Measurements from ENCODE around the gene SOX15. TPM values are rescaled to one million over a fixed set of nuclear protein-coding genes. Genes with fewer than 3 reads are reported as not detected.
A peak's percentile ranks its signal among the peaks of the same experiment; 100 is the strongest.

Gene SOX15
- total RNA-seq, 1 experiment from 2014 or later, result 6.8 TPM

DNA sequence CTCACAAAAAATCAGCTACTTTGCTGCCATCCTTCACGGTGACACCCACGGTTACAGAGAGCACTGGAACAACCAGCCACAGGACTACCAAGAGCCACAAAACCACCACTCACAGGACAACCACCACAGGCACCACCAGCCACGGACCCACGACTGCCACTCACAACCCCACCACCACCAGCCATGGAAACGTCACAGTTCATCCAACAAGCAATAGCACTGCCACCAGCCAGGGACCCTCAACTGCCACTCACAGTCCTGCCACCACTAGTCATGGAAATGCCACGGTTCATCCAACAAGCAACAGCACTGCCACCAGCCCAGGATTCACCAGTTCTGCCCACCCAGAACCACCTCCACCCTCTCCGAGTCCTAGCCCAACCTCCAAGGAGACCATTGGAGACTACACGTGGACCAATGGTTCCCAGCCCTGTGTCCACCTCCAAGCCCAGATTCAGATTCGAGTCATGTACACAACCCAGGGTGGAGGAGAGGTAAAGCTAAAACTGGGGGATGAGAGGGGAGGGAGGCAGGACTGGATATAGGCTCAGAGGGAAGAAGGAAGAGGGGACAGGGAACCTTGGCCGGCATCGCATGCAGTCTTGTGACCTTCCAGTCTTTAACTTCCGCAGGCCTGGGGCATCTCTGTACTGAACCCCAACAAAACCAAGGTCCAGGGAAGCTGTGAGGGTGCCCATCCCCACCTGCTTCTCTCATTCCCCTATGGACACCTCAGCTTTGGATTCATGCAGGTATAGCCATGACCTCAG is 9.9 kb downstream of the SOX15 start:
- DNase-seq (ENCODE audit: low spot score), result no peak

DNA sequence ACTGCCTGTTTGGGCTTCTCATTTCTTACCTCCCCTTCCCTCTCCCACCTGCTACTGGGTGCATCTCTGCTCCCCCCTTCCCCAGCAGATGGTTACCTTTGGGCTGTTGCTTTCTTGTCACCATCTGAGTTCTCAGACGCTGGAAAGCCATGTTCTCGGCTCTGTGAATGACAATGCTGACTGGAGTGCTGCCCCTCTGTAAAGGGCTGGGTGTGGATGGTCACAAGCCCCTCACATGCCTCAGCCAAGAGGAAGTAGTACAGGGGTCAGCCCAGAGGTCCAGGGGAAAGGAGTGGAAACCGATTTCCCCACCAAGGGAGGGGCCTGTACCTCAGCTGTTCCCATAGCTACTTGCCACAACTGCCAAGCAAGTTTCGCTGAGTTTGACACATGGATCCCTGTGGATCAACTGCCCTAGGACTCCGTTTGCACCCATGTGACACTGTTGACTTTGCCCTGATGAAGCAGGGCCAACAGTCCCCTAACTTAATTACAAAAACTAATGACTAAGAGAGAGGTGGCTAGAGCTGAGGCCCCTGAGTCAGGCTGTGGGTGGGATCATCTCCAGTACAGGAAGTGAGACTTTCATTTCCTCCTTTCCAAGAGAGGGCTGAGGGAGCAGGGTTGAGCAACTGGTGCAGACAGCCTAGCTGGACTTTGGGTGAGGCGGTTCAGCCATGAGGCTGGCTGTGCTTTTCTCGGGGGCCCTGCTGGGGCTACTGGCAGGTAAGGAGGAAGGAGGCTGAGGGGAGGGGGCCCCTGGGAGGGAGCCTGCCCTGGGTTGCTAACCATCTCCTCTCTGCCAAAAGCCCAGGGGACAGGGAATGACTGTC is 10.7 kb downstream of the SOX15 start, which contains the start of gene CD68:
CD68 (plus strand) TSS at position 638 of the 833 bp plus-strand sequence; CDS start at position 678, 40 bp downstream.
- peak; percentile 72 for DNase-seq (ENCODE audit: low spot score)
- in situ Hi-C loops (cut with HindIII; ENCODE audit: low sequenced_read_pairs), result no loop called here

More for the DNA sequence above, 9.9 kb downstream of the SOX15 start:
- in situ Hi-C loops (cut with HindIII; ENCODE audit: low sequenced_read_pairs), result no loop called here

DNA sequence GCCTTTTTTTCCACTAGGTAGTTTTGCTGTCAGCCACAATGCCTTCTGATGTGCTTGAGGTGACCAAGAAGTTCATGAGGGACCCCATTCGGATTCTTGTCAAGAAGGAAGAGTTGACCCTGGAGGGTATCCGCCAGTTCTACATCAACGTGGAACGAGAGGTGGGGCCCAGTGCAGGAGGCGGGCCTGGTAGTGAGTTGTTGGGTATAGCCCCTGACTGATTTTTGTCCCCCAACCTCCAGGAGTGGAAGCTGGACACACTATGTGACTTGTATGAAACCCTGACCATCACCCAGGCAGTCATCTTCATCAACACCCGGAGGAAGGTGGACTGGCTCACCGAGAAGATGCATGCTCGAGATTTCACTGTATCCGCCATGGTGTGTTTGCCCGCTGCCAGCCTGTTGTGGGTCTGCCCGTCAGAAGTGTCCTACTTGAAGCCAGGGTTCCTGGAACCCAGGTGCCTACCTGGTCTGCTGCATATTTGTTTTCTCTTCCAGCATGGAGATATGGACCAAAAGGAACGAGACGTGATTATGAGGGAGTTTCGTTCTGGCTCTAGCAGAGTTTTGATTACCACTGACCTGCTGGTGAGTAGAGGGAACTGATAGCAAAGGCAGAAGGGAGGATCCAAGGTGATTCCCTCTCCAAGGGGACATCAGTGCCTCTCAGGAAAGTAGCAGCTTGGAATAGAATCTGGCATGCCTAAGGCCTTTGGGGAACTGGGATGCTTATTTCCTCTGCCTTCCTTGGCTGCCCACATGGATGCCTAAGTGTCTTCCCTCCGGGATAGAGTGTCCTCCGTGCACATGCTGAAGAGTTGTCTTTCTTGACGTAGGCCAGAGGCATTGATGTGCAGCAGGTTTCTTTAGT is 12.3 kb downstream of the SOX15 start:
- DNase-seq (ENCODE audit: low spot score), result no peak
- in situ Hi-C loops (cut with HindIII; ENCODE audit: low sequenced_read_pairs), result no loop called here

DNA sequence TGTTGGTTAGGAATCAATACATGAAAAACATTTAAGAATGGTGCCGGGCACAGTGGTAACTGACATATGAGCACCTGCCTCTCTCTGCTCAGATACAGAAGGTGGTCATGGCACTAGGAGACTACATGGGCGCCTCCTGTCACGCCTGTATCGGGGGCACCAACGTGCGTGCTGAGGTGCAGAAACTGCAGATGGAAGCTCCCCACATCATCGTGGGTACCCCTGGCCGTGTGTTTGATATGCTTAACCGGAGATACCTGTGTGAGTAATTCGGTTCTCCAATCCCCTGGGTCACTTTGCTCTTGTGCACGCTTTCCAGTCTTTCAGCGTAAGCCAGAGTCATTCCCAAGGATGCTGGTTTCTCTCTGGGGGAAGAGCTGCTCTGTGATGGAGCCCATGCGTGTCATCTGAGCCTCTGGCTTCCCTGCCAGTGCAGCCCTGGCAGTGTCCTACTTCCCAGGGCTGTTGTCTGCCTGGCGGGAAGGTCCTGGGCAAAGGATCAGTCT is 13.4 kb downstream of the SOX15 start:
- in situ Hi-C loops (cut with HindIII; ENCODE audit: low sequenced_read_pairs), result no loop called here

DNA sequence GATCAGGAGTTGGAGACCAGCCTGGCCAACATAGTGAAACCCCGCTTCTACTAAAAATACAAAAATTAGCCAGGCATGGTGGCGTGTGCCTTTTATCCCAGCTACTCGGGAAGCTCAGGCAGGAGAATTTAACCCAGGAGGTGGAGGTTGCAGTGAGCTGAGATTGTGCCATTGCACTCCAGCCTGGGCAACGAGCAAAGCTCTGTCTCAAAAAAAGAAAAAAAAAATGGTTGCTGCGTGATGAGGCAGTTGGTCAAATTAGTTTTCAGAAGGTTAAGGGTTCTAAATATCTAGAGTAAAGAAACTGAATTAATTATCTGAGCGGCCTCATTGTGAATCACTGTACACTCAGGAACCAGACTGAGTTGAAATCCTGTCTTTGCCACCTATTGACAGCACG is 13.9 kb downstream of the SOX15 start:
- in situ Hi-C loops (cut with HindIII; ENCODE audit: low sequenced_read_pairs), result no loop called here
- DNase-seq (ENCODE audit: low spot score), result no peak

More for the DNA sequence above, 13.4 kb downstream of the SOX15 start:
- DNase-seq (ENCODE audit: low spot score), result no peak

DNA sequence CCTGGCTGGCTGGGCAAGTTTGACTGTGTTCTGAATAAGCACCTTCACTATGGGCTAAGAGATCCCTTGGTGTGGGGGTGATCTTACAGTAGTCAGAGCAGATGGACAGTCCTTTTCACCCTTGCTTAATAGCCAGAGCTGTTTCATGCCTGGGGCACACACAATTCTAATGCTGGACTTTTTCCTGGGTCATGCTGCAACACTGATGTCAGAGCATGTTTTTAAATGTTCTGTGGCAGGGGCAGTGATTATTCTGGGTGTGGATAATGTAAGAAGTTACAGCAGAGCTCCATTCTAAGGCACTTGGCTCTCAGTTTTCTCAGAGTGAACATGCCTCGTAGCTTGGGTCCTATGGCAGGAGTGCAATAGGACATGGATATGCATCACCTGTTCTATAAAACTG is 14.4 kb downstream of the SOX15 start:
- in situ Hi-C loops (cut with HindIII; ENCODE audit: low sequenced_read_pairs), result no loop called here
- no peak for DNase-seq (ENCODE audit: low spot score)

DNA sequence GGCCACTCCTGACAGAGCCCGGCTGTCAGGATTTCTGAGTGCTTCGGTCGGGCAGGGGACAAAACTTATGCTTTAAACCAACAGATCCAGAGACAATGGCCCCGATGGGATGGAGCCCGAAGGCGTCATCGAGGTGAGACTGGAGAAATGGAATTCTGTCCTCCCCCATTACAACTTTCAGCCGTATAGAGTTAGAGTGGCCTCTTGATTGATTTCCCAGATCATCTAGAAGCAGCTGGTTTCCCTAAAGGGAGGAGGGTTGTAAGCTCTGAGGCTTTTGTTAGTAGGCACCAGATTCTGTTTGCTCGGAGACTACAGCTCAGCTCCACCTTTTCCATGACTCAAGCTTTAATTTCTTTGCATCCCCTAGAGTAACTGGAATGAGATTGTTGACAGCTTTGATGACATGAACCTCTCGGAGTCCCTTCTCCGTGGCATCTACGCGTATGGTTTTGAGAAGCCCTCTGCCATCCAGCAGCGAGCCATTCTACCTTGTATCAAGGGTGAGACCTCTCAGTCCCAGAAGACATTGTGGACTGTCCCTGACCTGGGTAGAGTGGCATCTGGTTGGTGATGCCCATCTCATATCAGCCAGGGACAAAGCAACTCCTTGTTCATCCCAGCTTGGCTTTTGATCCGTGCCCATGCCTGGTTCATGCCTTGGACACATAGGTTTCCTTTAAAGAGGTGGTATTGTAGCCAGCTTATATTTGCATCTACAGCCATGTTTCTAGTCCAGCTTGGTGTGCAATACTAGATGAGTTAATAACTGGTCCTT is 15.5 kb downstream of the SOX15 start:
- in situ Hi-C loops (cut with HindIII; ENCODE audit: low sequenced_read_pairs), result no loop called here
- DNase-seq (ENCODE audit: low spot score), result no peak

DNA sequence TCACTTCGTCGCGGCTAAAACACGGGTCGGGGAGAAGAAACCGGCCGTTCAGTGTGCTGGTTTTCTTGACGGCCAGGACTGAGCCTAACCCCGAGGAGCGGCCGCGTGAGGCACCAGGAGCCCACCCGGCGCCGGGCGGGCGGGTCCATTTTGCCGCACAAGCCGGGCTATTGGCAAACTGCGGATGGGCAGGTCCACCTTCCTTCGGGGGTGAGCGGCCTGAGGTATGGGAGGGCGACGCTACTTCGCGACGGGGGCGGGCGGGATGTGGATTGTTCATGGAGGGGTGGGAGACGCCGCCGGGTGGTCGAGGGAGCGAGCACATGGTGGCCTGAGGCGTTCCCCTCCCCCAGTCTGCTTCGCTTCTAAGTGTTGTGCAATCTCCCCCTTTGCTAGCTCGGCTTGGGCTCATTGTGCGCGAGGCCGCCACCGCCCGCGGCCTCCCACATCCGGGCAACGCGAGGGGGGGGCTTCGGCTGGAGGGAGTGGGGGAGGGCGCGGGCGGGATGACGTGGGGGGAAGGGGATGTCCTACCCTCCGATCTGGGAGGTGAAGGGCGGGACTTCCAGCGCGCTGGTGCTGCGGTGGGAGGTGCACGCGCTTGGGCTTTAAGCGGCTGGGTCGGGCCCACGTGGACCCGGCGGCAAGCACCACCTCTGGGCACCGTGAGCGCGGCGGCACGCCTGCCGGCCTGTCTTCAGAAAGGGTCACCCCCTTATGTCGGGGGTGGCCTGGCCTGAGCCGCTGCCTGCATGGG is 16.4 kb downstream of the SOX15 start:
- in situ Hi-C loops (cut with HindIII; ENCODE audit: low sequenced_read_pairs), result no loop called here
- peak; percentile 84 for DNase-seq (ENCODE audit: low spot score)

DNA sequence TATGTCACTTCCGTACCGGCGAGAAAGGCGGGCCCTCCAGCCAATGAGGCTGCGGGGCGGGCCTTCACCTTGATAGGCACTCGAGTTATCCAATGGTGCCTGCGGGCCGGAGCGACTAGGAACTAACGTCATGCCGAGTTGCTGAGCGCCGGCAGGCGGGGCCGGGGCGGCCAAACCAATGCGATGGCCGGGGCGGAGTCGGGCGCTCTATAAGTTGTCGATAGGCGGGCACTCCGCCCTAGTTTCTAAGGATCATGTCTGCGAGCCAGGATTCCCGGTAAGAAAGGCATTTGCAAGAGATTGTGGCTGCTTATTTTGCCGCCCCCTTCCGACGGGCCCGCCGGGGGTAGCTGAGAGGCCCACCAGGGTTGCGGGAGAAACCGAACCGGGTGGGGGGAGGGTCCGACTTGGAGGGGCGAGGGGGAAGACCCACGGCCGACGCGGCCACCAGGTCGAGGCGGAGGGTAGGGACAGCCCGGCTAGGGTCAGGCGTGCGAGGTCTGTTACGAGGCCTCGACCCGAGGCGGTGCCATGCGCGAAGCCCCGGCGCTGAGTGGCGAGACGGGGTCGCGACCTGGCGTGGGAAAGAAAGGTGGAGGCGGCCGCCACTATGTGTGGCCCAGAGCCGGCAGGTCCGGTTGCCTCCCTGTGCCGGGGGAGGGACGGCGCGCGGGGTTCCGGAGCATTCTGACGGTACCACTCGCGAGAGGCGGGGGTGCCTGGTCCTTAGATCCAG is 17.1 kb downstream of the SOX15 start:
- in situ Hi-C loops (cut with HindIII; ENCODE audit: low sequenced_read_pairs), result no loop called here
- peak; percentile 100 for DNase-seq (ENCODE audit: low spot score)

DNA sequence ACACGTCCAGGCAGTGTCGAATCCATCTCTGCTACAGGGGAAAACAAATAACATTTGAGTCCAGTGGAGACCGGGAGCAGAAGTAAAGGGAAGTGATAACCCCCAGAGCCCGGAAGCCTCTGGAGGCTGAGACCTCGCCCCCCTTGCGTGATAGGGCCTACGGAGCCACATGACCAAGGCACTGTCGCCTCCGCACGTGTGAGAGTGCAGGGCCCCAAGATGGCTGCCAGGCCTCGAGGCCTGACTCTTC is 17.6 kb downstream of the SOX15 start:
- DNase-seq (ENCODE audit: low spot score), result no peak
- in situ Hi-C loops (cut with HindIII; ENCODE audit: low sequenced_read_pairs), result no loop called here

DNA sequence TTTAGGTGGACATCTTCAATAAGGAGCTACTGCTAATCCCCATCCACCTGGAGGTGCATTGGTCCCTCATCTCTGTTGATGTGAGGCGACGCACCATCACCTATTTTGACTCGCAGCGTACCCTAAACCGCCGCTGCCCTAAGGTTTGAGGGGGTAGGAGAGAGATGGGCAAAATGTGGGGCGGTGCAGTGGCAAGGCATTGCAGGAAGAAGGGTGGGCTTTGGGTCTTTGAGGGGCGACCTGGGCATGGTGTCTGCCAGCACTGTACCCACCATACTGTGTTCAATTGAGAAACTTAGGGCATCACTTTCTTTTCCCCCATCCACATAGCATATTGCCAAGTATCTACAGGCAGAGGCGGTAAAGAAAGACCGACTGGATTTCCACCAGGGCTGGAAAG is 19.5 kb downstream of the SOX15 start:
- no peak for DNase-seq (ENCODE audit: low spot score)
- in situ Hi-C loops (cut with HindIII; ENCODE audit: low sequenced_read_pairs), result no loop called here

DNA sequence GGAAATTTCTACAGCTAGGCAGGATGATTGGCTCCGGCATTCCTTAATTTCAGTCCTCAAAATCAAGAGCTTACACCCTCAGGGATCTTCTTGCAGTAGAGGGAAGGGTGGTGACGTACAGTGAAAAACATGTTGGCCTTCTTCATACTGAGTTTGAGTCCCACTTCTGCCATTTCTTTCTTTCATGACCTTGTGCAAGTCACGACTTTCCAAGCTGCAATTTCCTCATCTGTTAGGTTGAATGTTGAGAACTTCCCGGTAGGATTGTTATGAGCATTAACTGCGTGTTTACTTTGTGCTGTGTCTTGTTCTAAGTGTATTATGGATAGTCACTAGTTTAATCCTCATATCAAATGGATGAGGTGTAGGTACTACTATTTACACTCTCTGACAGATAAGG is 20.3 kb downstream of the SOX15 start:
- in situ Hi-C loops (cut with HindIII; ENCODE audit: low sequenced_read_pairs), result no loop called here
- no peak for DNase-seq (ENCODE audit: low spot score)

DNA sequence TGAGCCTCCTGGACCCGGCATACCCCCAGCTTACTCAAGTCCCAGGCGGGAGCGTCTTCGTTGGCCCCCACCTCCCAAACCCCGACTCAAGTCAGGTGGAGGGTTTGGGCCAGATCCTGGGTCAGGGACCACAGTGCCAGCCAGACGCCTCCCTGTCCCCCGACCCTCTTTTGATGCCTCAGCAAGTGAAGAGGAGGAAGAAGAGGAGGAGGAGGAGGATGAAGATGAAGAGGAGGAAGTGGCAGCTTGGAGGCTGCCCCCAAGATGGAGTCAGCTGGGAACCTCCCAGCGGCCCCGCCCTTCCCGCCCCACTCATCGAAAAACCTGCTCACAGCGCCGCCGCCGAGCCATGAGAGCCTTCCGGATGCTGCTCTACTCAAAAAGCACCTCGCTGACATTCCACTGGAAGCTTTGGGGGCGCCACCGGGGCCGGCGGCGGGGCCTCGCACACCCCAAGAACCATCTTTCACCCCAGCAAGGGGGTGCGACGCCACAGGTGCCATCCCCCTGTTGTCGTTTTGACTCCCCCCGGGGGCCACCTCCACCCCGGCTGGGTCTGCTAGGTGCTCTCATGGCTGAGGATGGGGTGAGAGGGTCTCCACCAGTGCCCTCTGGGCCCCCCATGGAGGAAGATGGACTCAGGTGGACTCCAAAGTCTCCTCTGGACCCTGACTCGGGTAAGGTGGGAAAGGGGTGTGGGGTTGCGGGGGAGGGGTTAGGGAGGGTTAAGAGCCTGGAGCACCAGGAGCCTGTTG is 26.6 kb downstream of the SOX15 start:
- in situ Hi-C loops (cut with HindIII; ENCODE audit: low sequenced_read_pairs), result no loop called here
- DNase-seq (ENCODE audit: low spot score), result no peak

DNA sequence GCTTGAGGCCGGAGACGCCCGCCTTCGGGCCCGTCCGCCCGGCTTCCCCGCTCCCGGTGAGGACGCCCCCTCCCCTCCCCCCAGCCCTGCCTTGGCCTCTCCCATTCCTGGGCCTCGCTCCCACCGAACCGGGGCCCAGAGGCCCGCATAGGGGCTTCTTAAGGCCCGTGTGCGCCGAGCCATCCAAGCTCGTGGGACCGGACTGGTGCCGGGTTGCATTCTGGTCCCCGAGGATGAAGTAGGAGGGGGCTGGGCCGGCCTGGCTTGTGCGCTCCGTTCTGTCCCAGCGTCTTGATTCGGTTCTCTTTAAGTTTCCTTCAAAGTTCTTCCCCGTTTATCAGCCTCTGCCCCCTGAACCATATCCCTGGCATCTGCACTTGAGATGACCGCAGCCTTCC is 27.7 kb downstream of the SOX15 start:
- in situ Hi-C loops (cut with HindIII; ENCODE audit: low sequenced_read_pairs), result no loop called here
- DNase-seq (ENCODE audit: low spot score), result no peak

DNA sequence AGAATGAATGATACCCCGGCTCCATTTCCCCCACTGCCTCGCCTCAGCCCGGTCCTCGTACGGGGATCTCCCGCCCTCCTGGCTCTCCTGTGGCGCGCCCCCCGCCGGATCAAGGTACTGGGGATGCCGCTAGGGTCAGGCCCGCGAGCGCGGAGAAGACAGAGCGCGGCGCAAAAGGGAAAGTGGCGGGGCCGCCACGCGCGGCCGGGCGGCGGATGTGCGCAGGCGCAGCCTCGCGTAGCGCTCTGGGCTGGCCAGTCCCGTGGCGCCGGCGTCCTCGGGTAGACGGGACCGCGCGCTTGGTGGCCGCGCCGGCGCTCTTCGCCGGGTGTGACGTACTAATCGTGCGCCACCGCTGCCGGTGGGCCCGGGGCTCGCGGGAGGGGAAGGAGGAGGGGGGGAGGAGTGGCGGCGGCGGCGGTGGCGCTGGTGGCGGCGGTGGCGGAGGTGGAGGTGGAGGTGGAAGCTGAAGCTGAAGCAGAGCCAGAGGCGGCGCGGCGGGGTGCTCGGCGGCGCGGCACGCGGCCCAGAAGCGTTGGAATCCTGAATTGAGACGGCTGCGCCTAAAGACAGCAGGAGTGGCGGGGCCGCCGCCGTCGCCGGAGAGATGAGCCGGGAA is 28.2 kb downstream of the SOX15 start, which contains the start of gene SENP3:
SENP3 (plus strand) TSS at position 331 of the 619 bp plus-strand sequence. CDS start 1,158 bp downstream, outside the sequence.
- in situ Hi-C loops (cut with HindIII; ENCODE audit: low sequenced_read_pairs), result no loop called here
- DNase-seq (ENCODE audit: low spot score), result peak; percentile 82

DNA sequence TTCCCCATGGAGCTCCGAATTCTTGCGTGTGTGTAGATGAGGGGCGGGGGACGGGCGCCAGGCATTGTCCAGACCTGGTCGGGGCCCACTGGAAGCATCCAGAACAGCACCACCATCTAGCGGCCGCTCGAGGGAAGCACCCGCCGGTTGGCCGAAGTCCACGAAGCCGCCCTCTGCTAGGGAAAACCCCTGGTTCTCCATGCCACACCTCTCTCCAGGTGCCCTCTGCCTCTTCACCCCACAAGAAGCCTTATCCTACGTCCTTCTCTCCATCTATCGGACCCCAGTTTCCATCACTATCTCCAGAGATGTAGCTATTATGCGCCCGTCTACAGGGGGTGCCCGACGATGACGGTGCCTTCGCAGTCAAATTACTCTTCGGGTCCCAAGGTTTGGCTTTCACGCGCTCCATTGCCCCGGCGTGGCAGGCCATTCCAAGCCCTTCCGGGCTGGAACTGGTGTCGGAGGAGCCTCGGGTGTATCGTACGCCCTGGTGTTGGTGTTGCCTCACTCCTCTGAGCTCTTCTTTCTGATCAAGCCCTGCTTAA is 28.8 kb downstream of the SOX15 start:
- in situ Hi-C loops (cut with HindIII; ENCODE audit: low sequenced_read_pairs), result no loop called here

More for the DNA sequence above, 28.8 kb downstream of the SOX15 start:
- peak; percentile 88 for DNase-seq (ENCODE audit: low spot score)

Measured in G401 (cell line).